ENCODE data around the gene DSCAM.

DSCAM gene

GRCh38 chr21:40074198-40074597 is 772.8 kb downstream of the DSCAM start:
- no peak overlapping the region for H3K4me3 ChIP-seq (ENCODE audit: low read depth, low read length)
- no peak for TF ChIP-seq CTCF (IDR thresholded peaks at IDR 0.05; ENCODE audit: low read depth, low read length)

GRCh38 chr21:40073642-40074041 is 773.3 kb downstream of the DSCAM start:
- no peak for TF ChIP-seq CTCF (IDR thresholded peaks at IDR 0.05; ENCODE audit: low read depth, low read length)
- no peak overlapping the region for H3K4me3 ChIP-seq (ENCODE audit: low read depth, low read length)

DNA sequence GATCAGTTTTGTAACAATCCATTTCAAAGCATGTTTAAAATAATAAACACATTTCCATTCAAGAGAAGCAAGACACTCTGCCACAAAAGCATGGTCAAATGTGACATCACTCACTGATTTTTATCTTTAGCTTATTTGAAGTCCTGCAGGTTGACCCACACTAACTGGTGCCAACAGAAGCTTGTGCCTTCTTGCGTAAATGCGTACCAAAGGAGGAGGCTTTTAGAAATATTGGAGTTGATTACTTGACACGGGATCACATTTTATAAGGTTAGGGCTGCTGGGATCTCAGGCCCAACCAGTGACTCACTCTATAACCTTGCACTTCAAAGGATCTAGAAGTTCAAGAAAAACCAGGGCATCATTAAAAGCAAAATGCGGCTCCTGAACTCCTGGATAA is 776.1 kb downstream of the DSCAM start:
- H3K4me3 ChIP-seq (ENCODE audit: low read depth, low read length), result no peak overlapping the region
- no peak for TF ChIP-seq CTCF (IDR thresholded peaks at IDR 0.05; ENCODE audit: low read depth, low read length)

GRCh38 chr21:40067751-40068150 is 779.2 kb downstream of the DSCAM start:
- TF ChIP-seq CTCF (IDR thresholded peaks at IDR 0.05; ENCODE audit: low read depth, low read length), result no peak
- H3K4me3 ChIP-seq (ENCODE audit: low read depth, low read length), result no peak overlapping the region

GRCh38 chr21:40066221-40066620 is 780.7 kb downstream of the DSCAM start:
- H3K4me3 ChIP-seq (ENCODE audit: low read depth, low read length), result no peak overlapping the region
- TF ChIP-seq CTCF (IDR thresholded peaks at IDR 0.05; ENCODE audit: low read depth, low read length), result no peak

DNA sequence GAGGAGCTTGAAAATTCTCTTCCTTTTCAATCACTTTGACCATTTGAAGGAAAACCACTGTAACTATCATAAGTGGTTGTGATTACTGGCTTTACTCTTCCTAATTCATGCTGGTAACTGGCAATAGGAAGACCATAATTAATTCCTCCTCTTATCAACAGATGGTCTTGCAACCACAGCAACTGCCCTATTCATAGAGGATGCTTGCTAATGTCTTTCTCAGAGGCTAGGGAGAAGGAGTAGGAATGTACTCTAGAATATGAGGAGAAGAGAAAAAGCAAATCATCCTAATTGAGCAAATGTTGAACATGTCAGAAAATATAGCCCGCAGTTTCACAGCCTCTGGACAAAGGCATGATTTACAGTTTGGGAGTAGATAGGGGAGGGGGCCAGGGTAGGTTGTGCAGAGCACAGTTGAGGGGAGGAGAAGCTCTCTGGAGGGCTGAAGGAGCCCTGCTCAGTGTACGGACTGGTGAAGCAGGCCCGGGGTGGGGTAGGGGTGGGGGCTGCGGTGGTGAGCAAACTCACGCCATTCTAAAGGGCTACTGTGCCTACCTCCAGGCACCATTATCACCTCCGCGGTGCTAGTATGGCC is 786.8 kb downstream of the DSCAM start:
- H3K4me3 ChIP-seq (ENCODE audit: low read depth, low read length), result no peak overlapping the region
- no peak for TF ChIP-seq CTCF (IDR thresholded peaks at IDR 0.05; ENCODE audit: low read depth, low read length)

GRCh38 chr21:40057331-40057730 is 789.6 kb downstream of the DSCAM start:
- TF ChIP-seq CTCF (IDR thresholded peaks at IDR 0.05; ENCODE audit: low read depth, low read length), result no peak
- no peak overlapping the region for H3K4me3 ChIP-seq (ENCODE audit: low read depth, low read length)

Measured in WI38 (cell line).